K562 (cell line): Measurements from ENCODE around the gene CRYBG2. TPM values are rescaled to one million over a fixed set of nuclear protein-coding genes. Genes with fewer than 3 reads are reported as not detected.

Experiments used
- ATF3 ChIP-seq, 2 experiments: fragments of 450-650 bp in 1 of 2; sonication (generic) in 1 of 2; formaldehyde crosslinking in 1 of 2; IDR thresholded peaks in 1 of 2; conservative IDR thresholded peaks in 1 of 2; 2 replicates each; pipeline versions ENCODE4 v1.6.1 to v1.8.1; 2016 to 2023; ENCODE audit warnings: mild to moderate bottlenecking in 2 of 2, moderate library complexity in 2 of 2, inconsistent platforms in 1 of 2, missing genetic modification reagents in 1 of 2
- CEBPG ChIP-seq, 3 experiments: fragments of 200-800 bp in 1 of 3; sonication (Bioruptor generic) in 1 of 3; sonication (generic) in 1 of 3; formaldehyde crosslinking in 1 of 3; IDR thresholded peaks in 2 of 3; conservative IDR thresholded peaks in 1 of 3; 2 replicates each; pipeline versions ENCODE4 v1.6.1 to v1.8.0; 2016 to 2022; ENCODE audit warnings: missing compliant biosample characterization in 2 of 3, missing genetic modification characterization in 2 of 3, mild to moderate bottlenecking in 1 of 3, missing genetic modification reagents in 1 of 3
- ETS2 ChIP-seq: IDR thresholded peaks from 2 replicates; pipeline ENCODE4 v1.6.1; 2016; ENCODE audit warnings: borderline replicate concordance, missing genetic modification characterization, mild to moderate bottlenecking, moderate library complexity, missing compliant biosample characterization; ENCODE audit not compliant: poor library complexity, severe bottlenecking
- MAX ChIP-seq: sonication (generic); formaldehyde crosslinking; IDR thresholded peaks from 2 replicates; pipeline ENCODE4 v1.9.0; 2022; ENCODE audit warnings: mild to moderate bottlenecking, missing genetic modification reagents
- NR2F6 ChIP-seq: fragments of 450-650 bp; formaldehyde crosslinking; IDR thresholded peaks from 2 replicates; pipeline ENCODE4 v1.4.0; 2020; ENCODE audit warnings: mild to moderate bottlenecking
- POLR2AphosphoS5 ChIP-seq: IDR thresholded peaks from 2 replicates; pipeline ENCODE4 v1.6.1; 2011; ENCODE audit warnings: mild to moderate bottlenecking, low read depth, low read length, moderate library complexity; ENCODE audit not compliant: control insufficient read depth, insufficient read depth
- POLR2B ChIP-seq: fragments of 450-650 bp; IDR thresholded peaks from 2 replicates; pipeline ENCODE4 v1.6.1; 2018; ENCODE audit warnings: low read depth; ENCODE audit not compliant: partially characterized antibody
- SPI1 ChIP-seq: IDR thresholded peaks from 2 replicates; pipeline ENCODE4 v1.6.1; 2011; ENCODE audit warnings: low read depth, low read length, control low read depth, borderline replicate concordance
- SRSF9 ChIP-seq: fragments of 200-400 bp; formaldehyde crosslinking; IDR thresholded peaks from 2 replicates; pipeline ENCODE4 v1.6.1; 2017; ENCODE audit warnings: low read depth, low read length, borderline replicate concordance
- THRAP3 ChIP-seq: fragments of 450-650 bp; IDR thresholded peaks from 2 replicates; pipeline ENCODE4 v1.6.1; 2016; ENCODE audit warnings: mild to moderate bottlenecking, inconsistent platforms, borderline replicate concordance
- TRIM24 ChIP-seq, 2 experiments: fragments of 450-650 bp; IDR thresholded peaks; 2 replicates each; pipeline ENCODE4 v1.6.1; 2016
- ZBTB26 ChIP-seq: fragments of 450-650 bp; formaldehyde crosslinking; IDR thresholded peaks from 2 replicates; pipeline ENCODE4 v1.4.0; 2022; ENCODE audit warnings: missing genetic modification characterization
- ZKSCAN1 ChIP-seq: fragments of 150-350 bp; IDR thresholded peaks from 2 replicates; pipeline ENCODE4 v1.6.1; 2016; ENCODE audit warnings: low read depth, low read length
- ZNF280A ChIP-seq: fragments of 450-650 bp; IDR thresholded peaks from 2 replicates; pipeline ENCODE4 v1.6.1; 2018; ENCODE audit warnings: mild to moderate bottlenecking, low read depth; ENCODE audit not compliant: partially characterized antibody
- ZNF395 ChIP-seq: fragments of 200-800 bp; sonication (Bioruptor generic); IDR thresholded peaks from 2 replicates; pipeline ENCODE4 v1.6.1; 2017; ENCODE audit warnings: missing genetic modification characterization, missing compliant biosample characterization
- ZNF639 ChIP-seq, 2 experiments: fragments of 200-800 bp in 1 of 2; sonication (Bioruptor generic) in 1 of 2; sonication (generic) in 1 of 2; formaldehyde crosslinking in 1 of 2; IDR thresholded peaks in 1 of 2; conservative IDR thresholded peaks in 1 of 2; 2 replicates each; pipeline versions ENCODE4 v1.5.0 to v1.6.1; 2016 to 2020; ENCODE audit warnings: missing compliant biosample characterization in 1 of 2, missing genetic modification characterization in 1 of 2, missing genetic modification reagents in 1 of 2
- ZNF77 ChIP-seq: fragments of 250-450 bp; sonication (Bioruptor Pico); IDR thresholded peaks from 2 replicates; pipeline ENCODE4 v1.5.0; 2020
- polyA plus RNA-seq, 8 experiments: library from polyadenylated mRNA; depleted of rRNA in 4 of 8; stranded (reverse) in 5 of 8; unstranded in 3 of 8; fragments of >200 nt; fragmentation: Nextera tagmentation in 2 of 8; fragmentation: Illumina TruSeq in 1 of 8; extraction: Ambion mirVana in 2 of 8; extraction: Trizol in 1 of 8; gene quantifications; 2 replicates each; pipeline versions ENCODE4 v1.2.1 to v1.2.3, GENCODE V29; 2011 to 2014; ENCODE audit warnings: inconsistent platforms in 1 of 8, missing spikeins in 1 of 8
- total RNA-seq, 7 experiments: library from RNA; depleted of rRNA in 6 of 7; stranded (reverse); fragments of >200 nt in 6 of 7; fragmentation: Illumina TruSeq in 2 of 7; extraction: Trizol in 2 of 7; gene quantifications; 2 replicates each; pipeline versions ENCODE4 v1.2.1 to v1.2.3, GENCODE V29; 2011 to 2021; ENCODE audit warnings: low replicate concordance in 1 of 7

CRYBG2 gene
- total and polyA plus RNA-seq, 9 of the 15 experiments (the other 6 are each of a cell fraction or from before 2014, with no cell fraction given): 0.39 to 8.5 (median 3.7) TPM

GRCh38 chr1:26274801-26275425, 79.0 kb downstream of the CRYBG2 start (continued):
- TF ChIP-seq MAX (CRISPR knock-in tag): 0 out of 2 replicates have a peak, but pooled peaks have one; percentile 7
- TF ChIP-seq CEBPG (CRISPR knock-in tag; IDR thresholded peaks at IDR 0.05): no peak; the same call in 1 of the 2 replicates
- peak; percentile 71 to 79 for TF ChIP-seq CEBPG (tag; conservative IDR thresholded peaks at IDR 0.05 in 1 of 2, IDR thresholded peaks at IDR 0.05 in 1 of 2)
- TF ChIP-seq ZKSCAN1: peak; percentile 64; the same call in 1 of the 2 replicates
- TF ChIP-seq THRAP3: no peak
- no peak for TF ChIP-seq TRIM24 (IDR thresholded peaks at IDR 0.05)
- TF ChIP-seq ATF3 (IDR thresholded peaks at IDR 0.05): peak; percentile 57
- no peak for TF ChIP-seq ATF3 (CRISPR knock-in tag; conservative IDR thresholded peaks at IDR 0.05)
- 0 out of 4 replicates have a peak, but pooled peaks of 1 of the 2 experiments have one; percentile 24 for TF ChIP-seq ZNF639 (CRISPR knock-in tag; conservative IDR thresholded peaks at IDR 0.05 in 1 of 2, IDR thresholded peaks at IDR 0.05 in 1 of 2)
- no peak for TF ChIP-seq ZNF280A
- TF ChIP-seq ETS2 (tag): peak; percentile 37
- peak; percentile 8; the same call in 1 of the 2 replicates for TF ChIP-seq ZNF395 (CRISPR knock-in tag)
- TF ChIP-seq SPI1: 0 out of 2 replicates have a peak, but pooled peaks have one; percentile 10
- TF ChIP-seq NR2F6 (CRISPR knock-in tag): no peak
- no peak for TF ChIP-seq ZNF77 (CRISPR knock-in tag)
- no peak for TF ChIP-seq POLR2B
- no peak for TF ChIP-seq ZBTB26 (CRISPR knock-in tag)
- TF ChIP-seq POLR2AphosphoS5: 0 out of 2 replicates have a peak, but pooled peaks have one; percentile 18
- no peak for TF ChIP-seq SRSF9
